Osteoblast (primary cell): Measurements from ENCODE around the gene CFAP221. TPM values are rescaled to one million over a fixed set of nuclear protein-coding genes. Genes with fewer than 3 reads are reported as not detected.

Experiments
- DNase-seq: peaks from one replicate; pipeline ENCODE4 v3.0.0; 2011; ENCODE audit warnings: low spot score, mixed read lengths; ENCODE audit not compliant: insufficient read length; ENCODE audit errors: missing footprints
- H2AFZ ChIP-seq: 2 replicates; pipeline ENCODE4 v1.6.0; 2011; ENCODE audit warnings: mild to moderate bottlenecking, low read length
- H3K27ac ChIP-seq: 2 replicates; pipeline ENCODE4 v1.5.1; 2011; ENCODE audit warnings: mild to moderate bottlenecking, low read depth, low read length, moderate library complexity
- H3K27me3 ChIP-seq: 2 replicates; pipeline ENCODE4 v1.6.0; 2012; ENCODE audit warnings: mild to moderate bottlenecking, control low read depth, inconsistent platforms, low read length, moderate library complexity; ENCODE audit not compliant: insufficient read depth
- H3K36me3 ChIP-seq: 2 replicates; pipeline ENCODE4 v1.5.1; 2011; ENCODE audit warnings: mild to moderate bottlenecking, low read length, control low read depth, moderate library complexity; ENCODE audit not compliant: insufficient read depth
- H3K4me1 ChIP-seq: 2 replicates; pipeline ENCODE4 v1.5.1; 2011; ENCODE audit warnings: mild to moderate bottlenecking, low read length, control low read depth, moderate library complexity; ENCODE audit not compliant: insufficient read depth
- H3K4me2 ChIP-seq: 2 replicates; pipeline ENCODE4 v1.6.0; 2011; ENCODE audit warnings: mild to moderate bottlenecking, low read length; ENCODE audit not compliant: insufficient read depth
- H3K4me3 ChIP-seq: fragments of 200-600 bp; sonication (generic); 3 replicates; pipeline ENCODE4 v1.5.1; 2012; ENCODE audit warnings: mild to moderate bottlenecking, low read length, inconsistent platforms; ENCODE audit not compliant: insufficient read depth
- H3K79me2 ChIP-seq: 2 replicates; pipeline ENCODE4 v1.6.0; 2012; ENCODE audit warnings: mild to moderate bottlenecking, low read length, control low read depth, inconsistent platforms; ENCODE audit not compliant: insufficient read depth
- H3K9me3 ChIP-seq: 2 replicates; pipeline ENCODE4 v1.5.1; 2011; ENCODE audit warnings: low read depth, low read length, control low read depth
- H4K20me1 ChIP-seq: 2 replicates; pipeline ENCODE4 v1.6.0; 2012; ENCODE audit warnings: mild to moderate bottlenecking, low read length, control low read depth; ENCODE audit not compliant: insufficient read depth
- CTCF ChIP-seq: IDR thresholded peaks from 2 replicates; pipeline ENCODE4 v1.5.1; 2011; ENCODE audit warnings: mild to moderate bottlenecking, low read depth, low read length, moderate library complexity; ENCODE audit errors: extremely low read depth
- total RNA-seq: library from RNA; depleted of rRNA; stranded (reverse); fragments of >200 nt; gene quantifications from 2 replicates; pipeline ENCODE4 v1.2.3, GENCODE V29; 2012

Gene CFAP221
- total RNA-seq, 1 donor = 0.36 TPM

- H3K36me3 ChIP-seq = no peaks in the 10 kb centered on the region
- H3K79me2 ChIP-seq = no peaks in the 10 kb centered on the region
- no peaks in the 10 kb centered on the region for H4K20me1 ChIP-seq
- no peak overlapping the region for H3K4me2 ChIP-seq
- no peak for TF ChIP-seq CTCF
- H2AFZ ChIP-seq = no peak overlapping the region
- no peaks in the 10 kb centered on the region for H3K9me3 ChIP-seq
- no peak for DNase-seq
- H3K27ac ChIP-seq = no peak overlapping the region
- H3K4me3 ChIP-seq = no peak overlapping the region
- peaks cover 11% of the 10 kb centered on the region for H3K4me1 ChIP-seq
- H3K27me3 ChIP-seq = peaks cover 11% of the 10 kb centered on the region
Observed at GRCh38 chr2:119697290-119698020, 153.2 kb downstream of the CFAP221 start.

- Histone ChIP-seq H3K4me1 (peaks cover 11% of the 10 kb centered on the region), H3K27me3 (peaks cover 11% of the 10 kb centered on the region), H3K9me3 (no peaks in the 10 kb centered on the region), H3K4me3 (no peak overlapping the region), H3K36me3 (no peaks in the 10 kb centered on the region), H4K20me1 (no peaks in the 10 kb centered on the region), H3K27ac (no peak overlapping the region), H3K79me2 (no peaks in the 10 kb centered on the region), H3K4me2 (no peak overlapping the region), H2AFZ (no peak overlapping the region)
- no peak for DNase-seq
- no peak for TF ChIP-seq CTCF
Observed at GRCh38 chr2:119698246-119698645, 154.0 kb downstream of the CFAP221 start.

GRCh38 chr2:119699016-119699606 is 154.9 kb downstream of the CFAP221 start:
- Histone ChIP-seq H3K4me3 (no peak overlapping the region), H3K4me1 (peaks cover 11% of the 10 kb centered on the region), H3K27me3 (peaks cover 11% of the 10 kb centered on the region), H3K36me3 (no peaks in the 10 kb centered on the region), H3K27ac (no peak overlapping the region), H4K20me1 (no peaks in the 10 kb centered on the region), H3K79me2 (no peaks in the 10 kb centered on the region), H3K4me2 (no peak overlapping the region), H2AFZ (no peak overlapping the region), H3K9me3 (no peaks in the 10 kb centered on the region)
- TF ChIP-seq CTCF = no peak
- DNase-seq = no peak

GRCh38 chr2:119700866-119701265 is 156.6 kb downstream of the CFAP221 start:
- Histone ChIP-seq H3K9me3 (peaks cover 2% of the 10 kb centered on the region), H3K4me3 (no peak overlapping the region), H3K79me2 (no peaks in the 10 kb centered on the region), H2AFZ (no peak overlapping the region), H3K4me2 (no peak overlapping the region), H4K20me1 (no peaks in the 10 kb centered on the region), H3K27me3 (peaks cover 11% of the 10 kb centered on the region), H3K4me1 (no peaks in the 10 kb centered on the region), H3K36me3 (no peaks in the 10 kb centered on the region), H3K27ac (no peak overlapping the region)
- no peak for TF ChIP-seq CTCF
- no peak for DNase-seq
